ENCODE results near the gene PARD3.
A peak's percentile ranks its signal among the peaks of the same experiment; 100 is the strongest.

Gene PARD3

GRCh38 chr10:34171957-34172527, 643.1 kb downstream of the PARD3 start:
- TF ChIP-seq, protein P1, sequence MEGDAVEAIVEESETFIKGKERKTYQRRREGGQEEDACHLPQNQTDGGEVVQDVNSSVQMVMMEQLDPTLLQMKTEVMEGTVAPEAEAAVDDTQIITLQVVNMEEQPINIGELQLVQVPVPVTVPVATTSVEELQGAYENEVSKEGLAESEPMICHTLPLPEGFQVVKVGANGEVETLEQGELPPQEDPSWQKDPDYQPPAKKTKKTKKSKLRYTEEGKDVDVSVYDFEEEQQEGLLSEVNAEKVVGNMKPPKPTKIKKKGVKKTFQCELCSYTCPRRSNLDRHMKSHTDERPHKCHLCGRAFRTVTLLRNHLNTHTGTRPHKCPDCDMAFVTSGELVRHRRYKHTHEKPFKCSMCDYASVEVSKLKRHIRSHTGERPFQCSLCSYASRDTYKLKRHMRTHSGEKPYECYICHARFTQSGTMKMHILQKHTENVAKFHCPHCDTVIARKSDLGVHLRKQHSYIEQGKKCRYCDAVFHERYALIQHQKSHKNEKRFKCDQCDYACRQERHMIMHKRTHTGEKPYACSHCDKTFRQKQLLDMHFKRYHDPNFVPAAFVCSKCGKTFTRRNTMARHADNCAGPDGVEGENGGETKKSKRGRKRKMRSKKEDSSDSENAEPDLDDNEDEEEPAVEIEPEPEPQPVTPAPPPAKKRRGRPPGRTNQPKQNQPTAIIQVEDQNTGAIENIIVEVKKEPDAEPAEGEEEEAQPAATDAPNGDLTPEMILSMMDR (conservative IDR thresholded peaks at IDR 0.05; ENCODE audit: control insufficient read depth, insufficient read depth, low read depth, low read length): no peak
- DNase-seq (ENCODE audit: low read depth): peak; percentile 96
- no peak overlapping the region for H3K4me3 ChIP-seq (ENCODE audit: control insufficient read depth, low read depth, low read length)

- H3K4me3 ChIP-seq (ENCODE audit: control insufficient read depth, low read depth, low read length): no peak overlapping the region
- TF ChIP-seq, protein P1 (conservative IDR thresholded peaks at IDR 0.05; ENCODE audit: control insufficient read depth, insufficient read depth, low read depth, low read length): no peak
- no peak for DNase-seq (ENCODE audit: low read depth)
Observed at GRCh38 chr10:34169677-34170076, 645.4 kb downstream of the PARD3 start.

DNA sequence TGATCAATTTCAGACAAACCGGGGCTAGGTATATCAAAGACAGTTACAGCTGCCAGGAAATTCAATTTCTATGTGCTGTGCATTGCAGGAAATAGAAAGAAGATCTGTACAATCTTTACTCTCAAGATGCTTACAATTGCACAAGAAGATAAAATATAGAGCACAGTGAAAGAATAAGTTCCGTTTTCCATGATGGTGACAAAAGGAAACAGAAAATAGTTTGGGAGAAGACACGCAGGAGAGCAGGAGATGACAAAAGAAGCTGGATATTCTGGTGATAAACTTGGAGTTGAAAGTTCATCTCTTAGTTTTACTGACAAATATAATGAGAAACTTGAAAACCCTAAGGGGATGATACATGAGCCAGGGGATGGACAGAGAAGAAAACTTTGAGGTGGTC, 646.0 kb downstream of the PARD3 start:
- TF ChIP-seq, protein P1 (conservative IDR thresholded peaks at IDR 0.05; ENCODE audit: control insufficient read depth, insufficient read depth, low read depth, low read length): no peak
- H3K4me3 ChIP-seq (ENCODE audit: control insufficient read depth, low read depth, low read length): no peak overlapping the region
- no peak for DNase-seq (ENCODE audit: low read depth)

DNA sequence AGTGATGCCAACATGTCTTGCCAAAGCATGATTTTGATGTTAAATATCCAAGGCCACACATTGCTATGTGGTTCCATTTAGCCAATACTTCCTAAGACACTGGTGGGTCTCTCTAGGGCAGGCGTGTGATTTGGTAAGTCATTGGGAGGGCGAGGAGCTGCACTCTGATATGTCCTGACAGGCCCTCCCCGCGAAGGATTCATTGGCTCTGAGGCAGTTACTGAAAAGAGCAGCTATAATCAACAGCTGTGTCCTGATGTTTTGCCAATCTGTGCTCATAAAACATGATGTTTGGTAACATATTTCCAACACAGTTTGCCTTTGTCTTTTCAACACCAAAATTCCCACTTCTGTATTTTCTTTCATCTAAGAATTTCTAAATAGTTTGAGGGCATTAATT, 646.7 kb downstream of the PARD3 start:
- TF ChIP-seq, protein P1 (conservative IDR thresholded peaks at IDR 0.05; ENCODE audit: control insufficient read depth, insufficient read depth, low read depth, low read length): no peak
- no peak overlapping the region for H3K4me3 ChIP-seq (ENCODE audit: control insufficient read depth, low read depth, low read length)

GRCh38 chr10:34166823-34167222, 648.3 kb downstream of the PARD3 start:
- no peak overlapping the region for H3K4me3 ChIP-seq (ENCODE audit: control insufficient read depth, low read depth, low read length)
- DNase-seq (ENCODE audit: low read depth): no peak
- TF ChIP-seq, protein P1 (conservative IDR thresholded peaks at IDR 0.05; ENCODE audit: control insufficient read depth, insufficient read depth, low read depth, low read length): no peak

More for the DNA sequence above, 646.7 kb downstream of the PARD3 start:
- no peak for DNase-seq (ENCODE audit: low read depth)

- H3K4me3 ChIP-seq (ENCODE audit: control insufficient read depth, low read depth, low read length): no peak overlapping the region
- TF ChIP-seq, protein P1 (conservative IDR thresholded peaks at IDR 0.05; ENCODE audit: control insufficient read depth, insufficient read depth, low read depth, low read length): no peak
- no peak for DNase-seq (ENCODE audit: low read depth)
Observed at GRCh38 chr10:34166354-34166753, 648.7 kb downstream of the PARD3 start.

DNA sequence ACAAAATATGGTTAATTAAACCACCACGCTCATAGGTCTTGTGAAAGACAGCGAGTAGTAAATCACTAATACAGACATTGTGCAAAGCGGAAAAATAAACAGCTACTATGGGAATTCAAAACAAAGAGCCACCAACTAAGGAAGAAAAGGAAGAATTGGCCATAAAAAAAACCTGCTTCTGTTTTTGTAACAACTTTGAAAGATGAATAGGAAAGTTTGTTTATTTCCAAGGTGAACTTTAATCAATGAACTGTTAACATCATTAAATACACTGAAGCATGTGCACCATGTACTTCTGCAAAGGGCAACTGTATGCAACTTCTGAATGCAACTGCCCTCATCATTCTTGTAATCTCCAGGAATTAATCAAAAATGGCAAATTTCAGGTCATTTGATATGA, 651.1 kb downstream of the PARD3 start:
- DNase-seq (ENCODE audit: low read depth): no peak
- TF ChIP-seq, protein P1 (conservative IDR thresholded peaks at IDR 0.05; ENCODE audit: control insufficient read depth, insufficient read depth, low read depth, low read length): no peak
- H3K4me3 ChIP-seq (ENCODE audit: control insufficient read depth, low read depth, low read length): no peak overlapping the region

Measured in fibroblast of mammary gland (primary cell).